Activated naive CD4-positive, alpha-beta T cell treated with anti-CD3 and anti-CD28 coated beads, Interleukin-2, amount 50 U/mL, for 16 hours (primary cell): Measurements from ENCODE around the gene NUP50.
A peak's percentile ranks its signal among the peaks of the same experiment; 100 is the strongest.

Experiments
- DNase-seq: peaks from one replicate; pipeline ENCODE4 v3.0.0-alpha.2; 2020

NUP50 gene

GRCh38 chr22:45163451-45164269 lies at the start of gene NUP50:
Gene NUP50 (plus strand): TSS chr22:45163925. CDS start chr22:45168178, 4,253 bp downstream.
- DNase-seq, result peak; percentile 96

- DNase-seq, result no peak
These were observed 43.3 kb upstream of the NUP50 start for GRCh38 chr22:45120440-45120839.

- DNase-seq, result no peak
These were observed 42.8 kb upstream of the NUP50 start for GRCh38 chr22:45120931-45121330.

- DNase-seq, result no peak
These were observed 39.4 kb upstream of the NUP50 start for GRCh38 chr22:45124176-45124847.

- no peak for DNase-seq
These were observed 38.5 kb upstream of the NUP50 start for GRCh38 chr22:45125188-45125587.

- no peak for DNase-seq
These were observed 35.9 kb upstream of the NUP50 start for GRCh38 chr22:45127866-45128265.

- DNase-seq, result no peak
These were observed 33.8 kb upstream of the NUP50 start for GRCh38 chr22:45129703-45130524.

- no peak for DNase-seq
These were observed 32.8 kb upstream of the NUP50 start for GRCh38 chr22:45130891-45131290.

- no peak for DNase-seq
These were observed 32.0 kb upstream of the NUP50 start for GRCh38 chr22:45131749-45132148.

- DNase-seq, result no peak
These were observed 29.4 kb upstream of the NUP50 start for GRCh38 chr22:45134313-45134712.

GRCh38 chr22:45136594-45136993 lies 27.1 kb upstream of the NUP50 start:
- DNase-seq, result no peak

GRCh38 chr22:45139693-45140092 lies 24.0 kb upstream of the NUP50 start:
- no peak for DNase-seq

GRCh38 chr22:45142376-45142775 lies 21.3 kb upstream of the NUP50 start:
- no peak for DNase-seq

- no peak for DNase-seq
These were observed 18.8 kb upstream of the NUP50 start for GRCh38 chr22:45144916-45145315.

GRCh38 chr22:45149671-45150070 lies 14.1 kb upstream of the NUP50 start:
- DNase-seq, result no peak

GRCh38 chr22:45150139-45150538 lies 13.6 kb upstream of the NUP50 start:
- DNase-seq, result no peak

- no peak for DNase-seq
These were observed 12.2 kb upstream of the NUP50 start for GRCh38 chr22:45151503-45151902.

- no peak for DNase-seq
These were observed 9.3 kb upstream of the NUP50 start for GRCh38 chr22:45154383-45154782.

GRCh38 chr22:45155050-45155840 lies 8.5 kb upstream of the NUP50 start:
- DNase-seq, result no peak

- no peak for DNase-seq
These were observed 5.8 kb upstream of the NUP50 start for GRCh38 chr22:45157907-45158306.

GRCh38 chr22:45159652-45160462 lies 3.9 kb upstream of the NUP50 start:
- DNase-seq, result no peak

- no peak for DNase-seq
These were observed 1.2 kb upstream of the NUP50 start for GRCh38 chr22:45162531-45162930.
